ENCODE results near the gene MYEOV. TPM values are rescaled to one million over a fixed set of nuclear protein-coding genes. Genes with fewer than 3 reads are reported as not detected.

Gene MYEOV
- total RNA-seq, 2 donors from 2014 or later: not detected

- no peak overlapping the region for H3K27ac Mint-ChIP-seq
Measured at GRCh38 chr11:69270941-69271340, 23.0 kb upstream of the MYEOV start.

GRCh38 chr11:69272055-69272454, 21.9 kb upstream of the MYEOV start:
- H3K27ac Mint-ChIP-seq: no peak overlapping the region
- H3K9ac ChIP-seq (ENCODE audit: extremely low read depth, low read length, poor library complexity, severe bottlenecking): no peak overlapping the region
- no peaks in the 10 kb centered on the region for H3K27me3 Mint-ChIP-seq (ENCODE audit: insufficient read depth)
- no peaks in the 10 kb centered on the region for H3K9me3 ChIP-seq (ENCODE audit: control insufficient read depth, low read length)
- no peak overlapping the region for H3K4me3 ChIP-seq (ENCODE audit: low read length)
- H3K36me3 ChIP-seq (ENCODE audit: control insufficient read depth, insufficient read depth, low read length): no peaks in the 10 kb centered on the region
- no peaks in the 10 kb centered on the region for H3K36me3 Mint-ChIP-seq (ENCODE audit: low read depth)
- H3K9me3 Mint-ChIP-seq: no peaks in the 10 kb centered on the region
- 93 to 95% methylated on average over 3 of the region's 3 CpGs for WGBS, 2 experiments (ENCODE audit: insufficient coverage in 1 of 2, insufficient read length in 1 of 2)
- DNase-seq: no peak
- no peak overlapping the region for H3K4me3 Mint-ChIP-seq
- no peaks in the 10 kb centered on the region for H3K27me3 ChIP-seq (ENCODE audit: control insufficient read depth, insufficient read depth, low read length, poor library complexity, severe bottlenecking)
- H3K4me1 Mint-ChIP-seq: peaks cover 14% of the 10 kb centered on the region
- H3K27ac ChIP-seq (ENCODE audit: low read depth, low read length): no peak overlapping the region
- no peak for TF ChIP-seq CTCF (conservative IDR thresholded peaks at IDR 0.05)
- peaks cover 3% of the 10 kb centered on the region for H3K4me1 ChIP-seq (ENCODE audit: control insufficient read depth, insufficient read depth, low read length)

More at GRCh38 chr11:69270941-69271340, 23.0 kb upstream of the MYEOV start:
- H3K27me3 ChIP-seq (ENCODE audit: control insufficient read depth, insufficient read depth, low read length, poor library complexity, severe bottlenecking): no peaks in the 10 kb centered on the region
- Mint-ChIP-seq H3K4me1 (peaks cover 14% of the 10 kb centered on the region), H3K4me3 (no peak overlapping the region), H3K27me3 (ENCODE audit: insufficient read depth) (no peaks in the 10 kb centered on the region), H3K36me3 (ENCODE audit: low read depth) (no peaks in the 10 kb centered on the region), H3K9me3 (no peaks in the 10 kb centered on the region)
- H3K9ac ChIP-seq (ENCODE audit: extremely low read depth, low read length, poor library complexity, severe bottlenecking): no peak overlapping the region
- no peaks in the 10 kb centered on the region for H3K9me3 ChIP-seq (ENCODE audit: control insufficient read depth, low read length)
- H3K36me3 ChIP-seq (ENCODE audit: control insufficient read depth, insufficient read depth, low read length): no peaks in the 10 kb centered on the region
- no peak overlapping the region for H3K4me3 ChIP-seq (ENCODE audit: low read length)
- WGBS, 2 experiments (ENCODE audit: insufficient coverage in 1 of 2, insufficient read length in 1 of 2): 92 to 94% methylated on average over 6 to 7 of the region's 7 CpGs
- no peak for TF ChIP-seq CTCF (conservative IDR thresholded peaks at IDR 0.05)
- DNase-seq: no peak
- H3K4me1 ChIP-seq (ENCODE audit: control insufficient read depth, insufficient read depth, low read length): peaks cover 3% of the 10 kb centered on the region
- no peak overlapping the region for H3K27ac ChIP-seq (ENCODE audit: low read depth, low read length)

- no peak overlapping the region for H3K4me3 ChIP-seq (ENCODE audit: low read length)
- H3K4me3 Mint-ChIP-seq: no peak overlapping the region
- DNase-seq: no peak
- no peak overlapping the region for H3K27ac ChIP-seq (ENCODE audit: low read depth, low read length)
- H3K27me3 ChIP-seq (ENCODE audit: control insufficient read depth, insufficient read depth, low read length, poor library complexity, severe bottlenecking): no peaks in the 10 kb centered on the region
- TF ChIP-seq CTCF (conservative IDR thresholded peaks at IDR 0.05): no peak
- H3K27ac Mint-ChIP-seq: no peak overlapping the region
- no peaks in the 10 kb centered on the region for H3K9me3 Mint-ChIP-seq
- peaks cover 10% of the 10 kb centered on the region for H3K4me1 ChIP-seq (ENCODE audit: control insufficient read depth, insufficient read depth, low read length)
- 91 to 97% methylated on average over 14 to 18 of the region's 18 CpGs for WGBS, 2 experiments (ENCODE audit: insufficient coverage in 1 of 2, insufficient read length in 1 of 2)
- H3K9me3 ChIP-seq (ENCODE audit: control insufficient read depth, low read length): no peaks in the 10 kb centered on the region
- H3K36me3 Mint-ChIP-seq (ENCODE audit: low read depth): no peaks in the 10 kb centered on the region
- no peak overlapping the region for H3K9ac ChIP-seq (ENCODE audit: extremely low read depth, low read length, poor library complexity, severe bottlenecking)
- peaks cover 23% of the 10 kb centered on the region for H3K4me1 Mint-ChIP-seq
- H3K27me3 Mint-ChIP-seq (ENCODE audit: insufficient read depth): no peaks in the 10 kb centered on the region
- H3K36me3 ChIP-seq (ENCODE audit: control insufficient read depth, insufficient read depth, low read length): no peaks in the 10 kb centered on the region
Measured at GRCh38 chr11:69272831-69273485, 21.0 kb upstream of the MYEOV start.

Measured in endodermal cell (in vitro differentiated cells).